ENCODE results near the gene VMAC. TPM values are rescaled to one million over a fixed set of nuclear protein-coding genes. Genes with fewer than 3 reads are reported as not detected.

The VMAC gene
- total RNA-seq, 1 donor from 2014 or later = 4.6 TPM

GRCh38 chr19:5949792-5950305 lies 45.2 kb downstream of the VMAC start:
- peaks cover 100% of the 10 kb centered on the region for H4K20me1 ChIP-seq (ENCODE audit: low read depth)
- H3K27me3 ChIP-seq = no peaks in the 10 kb centered on the region
- no peak overlapping the region for H3K9ac ChIP-seq
- H3K4me1 ChIP-seq = peaks cover 72% of the 10 kb centered on the region
- Mint-ChIP-seq H3K27me3 (ENCODE audit: insufficient read depth, low read depth) (no peaks in the 10 kb centered on the region), H3K4me1 (peaks cover 84% of the 10 kb centered on the region), H3K9me3 (no peaks in the 10 kb centered on the region), H3K27ac (peak overlapping the region; percentile 94), H3K36me3 (peaks cover 5% of the 10 kb centered on the region), H3K4me3 (no peak overlapping the region)
- peaks cover 43% of the 10 kb centered on the region for H3F3A ChIP-seq (ENCODE audit: low read depth)
- TF ChIP-seq EZH2 (IDR thresholded peaks at IDR 0.05) (no peak), CTCF (IDR thresholded peaks at IDR 0.05) (no peak)
- H3K27ac ChIP-seq = no peak overlapping the region
- H3K79me2 ChIP-seq (ENCODE audit: low read depth) = peaks cover 95% of the 10 kb centered on the region
- no peaks in the 10 kb centered on the region for H3K36me3 ChIP-seq
- no peak overlapping the region for H2AFZ ChIP-seq (replicated peaks)
- no peaks in the 10 kb centered on the region for H3K9me3 ChIP-seq (ENCODE audit: low read depth)
- DNase-seq (ENCODE audit: low spot score) = no peak
- peak overlapping the region; percentile 75 for H3K4me2 ChIP-seq
- no peak overlapping the region for H3K4me3 ChIP-seq

GRCh38 chr19:5950741-5951140 lies 46.1 kb downstream of the VMAC start:
- H3F3A ChIP-seq (ENCODE audit: low read depth) = peaks cover 49% of the 10 kb centered on the region
- H2AFZ ChIP-seq (replicated peaks) = no peak overlapping the region
- peaks cover 95% of the 10 kb centered on the region for H3K79me2 ChIP-seq (ENCODE audit: low read depth)
- H3K9me3 ChIP-seq (ENCODE audit: low read depth) = no peaks in the 10 kb centered on the region
- no peak overlapping the region for H3K4me3 Mint-ChIP-seq
- TF ChIP-seq EZH2 (IDR thresholded peaks at IDR 0.05) (no peak), EZH2phosphoT487 (IDR thresholded peaks at IDR 0.05) (peak; percentile 49)
- H3K9me3 Mint-ChIP-seq = no peaks in the 10 kb centered on the region
- H3K27me3 Mint-ChIP-seq (ENCODE audit: insufficient read depth, low read depth) = no peaks in the 10 kb centered on the region
- H3K36me3 Mint-ChIP-seq = peaks cover 5% of the 10 kb centered on the region
- peaks cover 81% of the 10 kb centered on the region for H3K4me1 ChIP-seq
- peak overlapping the region; percentile 75 for H3K4me2 ChIP-seq
- peak; percentile 69 for DNase-seq (ENCODE audit: low spot score)
- peak overlapping the region; percentile 77 for H3K27ac ChIP-seq
- H3K4me3 ChIP-seq = peak overlapping the region; percentile 33
- H3K9ac ChIP-seq = no peak overlapping the region
- peak overlapping the region; percentile 94 for H3K27ac Mint-ChIP-seq
- H3K27me3 ChIP-seq = no peaks in the 10 kb centered on the region
- H4K20me1 ChIP-seq (ENCODE audit: low read depth) = peaks cover 100% of the 10 kb centered on the region
- peaks cover 86% of the 10 kb centered on the region for H3K4me1 Mint-ChIP-seq
- no peaks in the 10 kb centered on the region for H3K36me3 ChIP-seq

GRCh38 chr19:5951338-5951861 lies 46.7 kb downstream of the VMAC start:
- Mint-ChIP-seq H3K4me1 (peaks cover 86% of the 10 kb centered on the region), H3K36me3 (peaks cover 5% of the 10 kb centered on the region), H3K27ac (peak overlapping the region; percentile 94), H3K9me3 (no peaks in the 10 kb centered on the region), H3K4me3 (peak overlapping the region; percentile 73), H3K27me3 (ENCODE audit: insufficient read depth, low read depth) (no peaks in the 10 kb centered on the region)
- TF ChIP-seq EZH2 (IDR thresholded peaks at IDR 0.05) = no peak
- TF ChIP-seq CTCF (IDR thresholded peaks at IDR 0.05) = no peak
- TF ChIP-seq EZH2phosphoT487 (IDR thresholded peaks at IDR 0.05) = no peak
- Histone ChIP-seq H3K9ac (no peak overlapping the region), H2AFZ (replicated peaks) (no peak overlapping the region), H3K36me3 (no peaks in the 10 kb centered on the region), H3K27me3 (no peaks in the 10 kb centered on the region), H3F3A (ENCODE audit: low read depth) (peaks cover 49% of the 10 kb centered on the region), H3K4me1 (peaks cover 83% of the 10 kb centered on the region), H3K27ac (peak overlapping the region; percentile 77), H3K9me3 (ENCODE audit: low read depth) (no peaks in the 10 kb centered on the region), H3K79me2 (ENCODE audit: low read depth) (peaks cover 95% of the 10 kb centered on the region), H4K20me1 (ENCODE audit: low read depth) (peaks cover 100% of the 10 kb centered on the region), H3K4me3 (peak overlapping the region; percentile 33), H3K4me2 (peak overlapping the region; percentile 75)
- peak; percentile 61 for DNase-seq (ENCODE audit: low spot score)

Measured in neural progenitor cell (in vitro differentiated cells).